GOT3 (cell line): ENCODE data around the gene COL15A1.

Source experiments
- DNase-seq: peaks from one replicate; lab custom pipeline; 2025; ENCODE audit warnings: mixed read lengths; lab: John Stamatoyannopoulos, UW

COL15A1 gene

GRCh38 chr9:98916660-98917059, 27.0 kb upstream of the COL15A1 start:
- DNase-seq, result no peak

GRCh38 chr9:98917746-98918487, 25.8 kb upstream of the COL15A1 start:
- DNase-seq, result no peak

GRCh38 chr9:98921732-98922131, 22.0 kb upstream of the COL15A1 start:
- no peak for DNase-seq

- DNase-seq, result no peak
Observed at GRCh38 chr9:98922721-98923435, 20.8 kb upstream of the COL15A1 start.

DNA sequence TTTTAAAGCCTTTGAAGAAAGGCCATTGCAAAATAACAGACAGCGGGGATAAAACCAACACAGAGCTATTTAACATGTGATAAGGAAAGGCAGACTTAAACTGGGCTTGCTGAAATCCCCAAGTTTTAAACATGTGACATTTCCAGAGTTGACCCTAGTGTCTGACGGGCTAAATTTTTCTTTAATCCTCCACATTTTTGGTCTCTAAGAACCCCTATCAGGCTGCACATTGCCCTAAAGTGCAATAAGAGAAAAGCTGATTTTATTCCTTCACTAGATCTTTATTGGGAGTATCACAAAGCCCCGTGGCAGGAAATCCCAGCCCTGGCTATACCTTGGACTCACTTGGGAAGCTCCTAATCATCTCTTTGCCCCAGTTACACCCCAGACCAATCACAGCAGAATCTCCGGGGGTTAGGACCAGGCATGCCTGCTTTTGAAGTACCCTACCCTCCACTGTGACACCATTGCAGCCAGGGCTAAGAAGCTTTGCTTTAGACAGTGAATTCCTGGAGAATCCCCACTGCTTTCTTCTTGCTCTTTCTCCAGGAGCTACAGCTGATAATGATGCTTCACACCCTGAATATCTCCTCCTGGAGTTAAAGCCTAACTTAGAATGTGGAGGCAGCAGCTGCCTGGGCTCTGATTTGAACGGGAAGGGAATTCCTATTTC, 20.1 kb upstream of the COL15A1 start:
- no peak for DNase-seq

DNA sequence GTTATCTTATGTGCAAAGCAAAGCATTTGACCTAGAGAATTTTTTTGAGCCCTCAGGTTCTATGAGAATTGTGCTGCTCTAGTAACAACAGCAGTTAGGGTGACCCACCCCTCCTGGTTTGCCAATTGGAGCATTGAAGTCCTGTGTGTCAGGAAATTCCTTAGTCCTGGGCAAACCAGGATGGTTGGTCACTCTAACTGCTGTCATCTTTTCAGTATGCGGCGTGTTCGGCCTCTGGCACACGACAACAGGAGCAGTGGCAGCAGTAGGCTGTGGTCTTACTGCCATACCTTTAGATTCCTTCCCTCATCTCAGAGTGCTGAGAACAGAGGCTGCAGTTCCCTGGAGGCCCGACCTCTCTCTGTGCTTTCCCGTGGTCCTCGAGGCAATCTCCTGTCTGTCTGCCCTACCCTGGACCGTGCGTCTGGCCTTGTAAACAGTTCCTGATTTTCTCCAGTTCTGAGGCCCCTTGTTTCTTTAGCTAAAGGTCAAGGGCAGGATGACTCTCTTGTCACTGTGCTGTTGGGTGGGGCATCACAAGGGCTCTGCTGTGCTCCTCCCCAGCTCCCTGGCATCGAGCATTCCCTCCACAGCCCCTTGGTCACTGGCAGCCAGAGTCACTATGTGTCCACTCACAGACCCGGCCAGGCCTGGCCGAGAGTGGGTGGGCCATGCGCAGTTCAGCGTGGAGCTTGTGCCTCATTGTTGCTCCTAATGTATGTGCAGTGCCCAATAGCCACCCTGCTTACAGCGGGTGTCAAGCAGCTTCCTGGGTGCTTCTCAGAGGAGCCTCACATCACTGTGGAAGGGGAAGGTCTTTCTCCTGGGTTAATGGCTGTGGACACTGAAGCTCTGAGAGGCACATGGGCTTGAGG, 18.5 kb upstream of the COL15A1 start:
- DNase-seq, result no peak

GRCh38 chr9:98925956-98926355, 17.8 kb upstream of the COL15A1 start:
- no peak for DNase-seq

DNA sequence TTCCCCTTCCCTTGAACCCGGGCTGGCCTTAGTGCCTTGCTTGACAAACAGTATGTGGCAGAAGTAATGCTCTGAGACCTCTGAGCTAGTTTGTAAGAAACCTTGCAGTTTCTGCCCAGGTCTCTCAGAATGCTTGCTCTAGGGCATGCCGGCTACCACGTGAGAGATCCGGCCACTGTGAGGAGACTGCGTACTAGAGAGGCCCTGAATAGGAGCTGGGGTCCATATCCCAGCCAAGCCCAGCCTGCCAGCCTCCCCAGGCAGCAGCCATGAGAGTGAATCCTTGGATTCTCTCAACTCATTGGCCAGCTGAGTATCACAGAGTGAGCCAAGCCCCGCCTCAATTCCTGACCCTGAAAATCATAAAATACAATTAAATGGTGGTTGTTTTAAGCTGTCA, 16.0 kb upstream of the COL15A1 start:
- DNase-seq, result no peak

DNA sequence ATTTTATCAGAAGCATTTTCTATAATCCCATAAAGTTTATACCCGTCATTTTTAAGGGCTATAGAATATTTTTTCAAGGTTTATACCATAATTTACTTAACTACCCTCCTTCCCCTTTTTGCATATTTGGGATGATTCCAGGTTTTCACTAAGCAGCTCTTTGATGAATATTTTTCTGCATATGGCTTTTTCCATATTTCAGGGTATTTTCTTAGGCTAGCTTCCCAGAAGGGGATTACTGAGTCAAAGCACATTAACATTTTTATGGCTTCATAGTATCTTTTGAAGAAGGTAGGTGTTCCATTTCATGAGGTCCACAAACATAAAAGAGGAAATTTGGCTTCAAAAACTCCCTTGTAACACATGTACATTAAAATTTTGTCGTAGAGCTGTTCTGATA, 14.6 kb upstream of the COL15A1 start:
- no peak for DNase-seq

GRCh38 chr9:98929895-98930341, 13.8 kb upstream of the COL15A1 start:
- no peak for DNase-seq

DNA sequence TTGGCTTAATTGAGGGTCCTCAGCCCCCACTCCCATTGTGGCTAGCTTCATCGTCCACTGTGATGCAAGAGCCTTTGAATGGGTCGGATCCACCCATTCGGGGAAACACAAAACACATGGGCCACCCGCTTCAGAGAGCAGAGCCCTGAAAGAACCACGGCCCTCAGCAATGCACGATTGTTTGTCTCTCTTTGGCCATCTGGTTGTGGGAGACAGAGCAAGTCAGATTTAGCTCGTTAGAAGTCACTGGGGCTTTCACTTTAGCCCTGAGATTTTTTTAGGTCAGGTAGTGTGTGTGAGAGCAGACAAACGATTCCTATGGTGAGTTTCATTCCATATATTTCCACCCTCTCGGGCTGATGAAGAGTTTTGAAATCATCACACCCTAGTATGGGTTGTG, 12.9 kb upstream of the COL15A1 start:
- DNase-seq, result no peak

- no peak for DNase-seq
Observed at GRCh38 chr9:98931600-98932389, 11.9 kb upstream of the COL15A1 start.

DNA sequence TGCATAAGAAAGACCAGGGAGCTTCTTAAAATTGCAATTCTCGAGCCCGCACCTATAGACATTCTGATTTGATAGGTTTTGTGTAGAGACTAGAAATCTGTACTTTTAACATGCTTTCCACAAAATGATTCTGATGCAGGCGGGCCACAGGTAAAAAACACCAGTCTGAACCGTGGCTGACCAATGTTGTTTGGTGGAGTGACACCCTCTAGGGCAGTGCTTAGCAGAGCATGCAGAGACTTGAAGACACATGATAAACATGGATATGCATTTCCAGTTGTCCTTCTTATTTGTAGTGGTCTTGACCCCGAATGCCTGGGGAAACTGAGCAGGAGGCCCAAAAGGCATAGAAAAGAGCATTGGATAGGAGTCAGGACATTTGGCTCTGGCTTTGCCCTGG, 10.5 kb upstream of the COL15A1 start:
- no peak for DNase-seq

GRCh38 chr9:98933890-98934289, 9.8 kb upstream of the COL15A1 start:
- DNase-seq, result no peak

- DNase-seq, result no peak
Observed at GRCh38 chr9:98935071-98935505, 8.6 kb upstream of the COL15A1 start.

GRCh38 chr9:98940276-98940675, 3.4 kb upstream of the COL15A1 start:
- no peak for DNase-seq

DNA sequence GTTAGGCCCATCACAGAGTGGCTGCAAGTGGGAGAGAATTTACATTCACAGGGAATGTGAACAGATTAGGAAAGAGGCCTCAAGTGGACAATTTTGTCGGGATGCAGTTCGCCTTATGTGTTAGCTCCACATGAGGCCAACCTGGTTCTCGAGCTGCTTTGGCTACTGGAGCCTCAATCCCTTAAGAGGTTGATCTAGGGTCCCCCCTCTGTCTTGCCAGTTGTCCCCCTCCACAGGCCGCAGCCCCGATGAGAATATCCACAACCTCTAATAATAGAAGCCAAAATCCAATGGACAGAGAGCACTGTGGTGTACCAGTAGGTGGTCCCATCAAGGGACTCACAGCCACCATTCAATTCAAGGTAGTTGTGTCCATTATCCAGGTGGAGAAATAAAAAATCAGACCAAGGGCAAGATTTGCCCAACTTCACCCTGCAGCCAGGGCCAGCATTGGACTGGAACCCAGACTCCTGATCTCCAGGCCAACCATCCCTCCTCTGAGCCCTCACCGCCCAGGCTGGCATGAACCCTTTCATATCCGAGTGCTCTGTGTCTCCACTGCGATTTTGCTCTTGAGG, 1.7 kb upstream of the COL15A1 start:
- DNase-seq, result no peak

GRCh38 chr9:98942906-98943681, 613 bp upstream of the COL15A1 start:
- no peak for DNase-seq

- no peak for DNase-seq
Observed at GRCh38 chr9:98944057-98944733, 488 bp downstream of the COL15A1 start.

GRCh38 chr9:98944734-98945074, 997 bp downstream of the COL15A1 start:
- no peak for DNase-seq
